Measurements from ENCODE around the gene ANTXR1.

DNA sequence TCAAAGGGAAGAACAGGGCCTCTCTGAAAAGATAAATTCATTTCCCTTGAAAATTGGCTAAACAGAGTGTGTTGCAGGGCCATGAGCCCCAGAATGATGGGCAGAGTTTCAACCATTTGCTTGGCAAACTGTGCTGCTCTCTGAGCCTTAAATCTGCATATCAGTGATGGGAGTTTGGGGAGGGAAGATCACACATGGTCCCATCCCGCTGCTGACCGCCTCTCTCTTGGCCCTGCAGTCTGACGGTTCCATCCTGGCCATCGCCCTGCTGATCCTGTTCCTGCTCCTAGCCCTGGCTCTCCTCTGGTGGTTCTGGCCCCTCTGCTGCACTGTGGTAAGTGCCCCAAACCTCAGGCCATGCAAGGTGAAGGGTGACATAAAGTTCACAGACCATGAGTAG, 139.0 kb downstream of the ANTXR1 start:
- TF ChIP-seq RAD21 (IDR thresholded peaks at IDR 0.05; ENCODE audit: low read depth) (no peak), SIN3A (IDR thresholded peaks at IDR 0.05; ENCODE audit: low read depth) (no peak), POLR2A (IDR thresholded peaks at IDR 0.05; ENCODE audit: borderline replicate concordance, extremely low read depth, insufficient read depth, insufficient read length) (no peak), CTCF (IDR thresholded peaks at IDR 0.05 in 2 of 3, conservative IDR thresholded peaks at IDR 0.05 in 1 of 3; ENCODE audit: borderline replicate concordance in 1 of 3, insufficient read depth in 1 of 3, low read depth in 2 of 3, low read length in 2 of 3) (no peak), CBX3 (IDR thresholded peaks at IDR 0.05; ENCODE audit: low read depth) (no peak), ZNF274 (IDR thresholded peaks at IDR 0.05; ENCODE audit: low read depth, low read length) (no peak)

Data from HCT116 (cell line).